OCI-LY3 (cell line): Measurements from ENCODE around the gene IFI27.

Source experiments
- EZH2phosphoT487 ChIP-seq: fragments of 200-600 bp; shearing (Covaris generic); IDR thresholded peaks from 2 replicates; pipeline ENCODE4 v1.6.1; 2018; ENCODE audit warnings: antibody characterized with exemption, mixed run types, low read depth
- TF ChIP-seq, protein P1 (sequence below): fragments of 200-600, 300-600 bp; sonication (generic); IDR thresholded peaks from 2 replicates; pipeline ENCODE4 v1.5.1; 2014; ENCODE audit warnings: antibody characterized with exemption, low read length, low read depth

DNA sequence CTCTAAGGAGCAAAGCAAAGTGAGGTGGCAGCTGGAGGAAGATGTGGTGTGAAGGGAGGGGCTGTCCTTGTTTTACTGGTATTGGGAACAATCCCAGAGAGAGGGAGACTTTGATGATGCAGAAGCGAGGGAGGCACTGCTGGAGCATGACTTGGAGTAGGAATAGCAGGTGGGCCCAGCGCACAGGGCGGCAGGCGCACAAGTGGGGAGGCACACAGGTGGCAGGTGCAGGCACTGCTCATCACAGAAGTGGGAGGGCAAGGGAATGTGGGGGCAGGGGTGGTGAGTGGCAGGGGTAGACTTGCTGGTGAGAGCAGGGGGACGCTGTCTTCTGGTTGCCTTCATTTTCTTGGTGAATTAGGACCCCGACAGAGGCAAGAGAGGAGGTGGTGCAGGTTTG, 11.5 kb upstream of the IFI27 start:
- TF ChIP-seq, protein P1, sequence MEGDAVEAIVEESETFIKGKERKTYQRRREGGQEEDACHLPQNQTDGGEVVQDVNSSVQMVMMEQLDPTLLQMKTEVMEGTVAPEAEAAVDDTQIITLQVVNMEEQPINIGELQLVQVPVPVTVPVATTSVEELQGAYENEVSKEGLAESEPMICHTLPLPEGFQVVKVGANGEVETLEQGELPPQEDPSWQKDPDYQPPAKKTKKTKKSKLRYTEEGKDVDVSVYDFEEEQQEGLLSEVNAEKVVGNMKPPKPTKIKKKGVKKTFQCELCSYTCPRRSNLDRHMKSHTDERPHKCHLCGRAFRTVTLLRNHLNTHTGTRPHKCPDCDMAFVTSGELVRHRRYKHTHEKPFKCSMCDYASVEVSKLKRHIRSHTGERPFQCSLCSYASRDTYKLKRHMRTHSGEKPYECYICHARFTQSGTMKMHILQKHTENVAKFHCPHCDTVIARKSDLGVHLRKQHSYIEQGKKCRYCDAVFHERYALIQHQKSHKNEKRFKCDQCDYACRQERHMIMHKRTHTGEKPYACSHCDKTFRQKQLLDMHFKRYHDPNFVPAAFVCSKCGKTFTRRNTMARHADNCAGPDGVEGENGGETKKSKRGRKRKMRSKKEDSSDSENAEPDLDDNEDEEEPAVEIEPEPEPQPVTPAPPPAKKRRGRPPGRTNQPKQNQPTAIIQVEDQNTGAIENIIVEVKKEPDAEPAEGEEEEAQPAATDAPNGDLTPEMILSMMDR: no peak
- no peak for TF ChIP-seq EZH2phosphoT487
